Stomach smooth muscle (tissue), 2 donors: ENCODE measurements around the gene TAF3.

ENCODE experiments used
- H3K27ac ChIP-seq: one replicate; pipeline ENCODE4 v1.7.0; 2013; ENCODE audit warnings: mild to moderate bottlenecking, low read length, inconsistent platforms
- H3K27me3 ChIP-seq, 2 donors: one replicate each; pipeline ENCODE4 v1.7.0; 2013; ENCODE audit warnings: low read length in 2 of 2; ENCODE audit not compliant: insufficient read depth in 2 of 2, control insufficient read depth in 1 of 2
- H3K36me3 ChIP-seq, 2 donors: one replicate each; pipeline ENCODE4 v1.7.0; 2013; ENCODE audit warnings: low read length in 2 of 2; ENCODE audit not compliant: control insufficient read depth in 2 of 2, insufficient read depth in 2 of 2
- H3K4me1 ChIP-seq: one replicate; pipeline ENCODE4 v1.7.0; 2013; ENCODE audit warnings: low read length; ENCODE audit not compliant: control insufficient read depth, insufficient read depth
- H3K4me3 ChIP-seq, 2 donors: one replicate each; pipeline ENCODE4 v1.7.0; 2013; ENCODE audit warnings: low read length in 2 of 2
- H3K9ac ChIP-seq, 2 donors: one replicate each; pipeline ENCODE4 v1.7.0; 2013; ENCODE audit warnings: low read length in 2 of 2, mild to moderate bottlenecking in 1 of 2
- H3K9me3 ChIP-seq, 2 donors: one replicate each; pipeline ENCODE4 v1.7.0; 2013; ENCODE audit warnings: low read length in 2 of 2; ENCODE audit not compliant: control insufficient read depth in 2 of 2
- donor health status: healthy.
- donor health status: Pancreatic carcinoma.

TAF3 gene

DNA sequence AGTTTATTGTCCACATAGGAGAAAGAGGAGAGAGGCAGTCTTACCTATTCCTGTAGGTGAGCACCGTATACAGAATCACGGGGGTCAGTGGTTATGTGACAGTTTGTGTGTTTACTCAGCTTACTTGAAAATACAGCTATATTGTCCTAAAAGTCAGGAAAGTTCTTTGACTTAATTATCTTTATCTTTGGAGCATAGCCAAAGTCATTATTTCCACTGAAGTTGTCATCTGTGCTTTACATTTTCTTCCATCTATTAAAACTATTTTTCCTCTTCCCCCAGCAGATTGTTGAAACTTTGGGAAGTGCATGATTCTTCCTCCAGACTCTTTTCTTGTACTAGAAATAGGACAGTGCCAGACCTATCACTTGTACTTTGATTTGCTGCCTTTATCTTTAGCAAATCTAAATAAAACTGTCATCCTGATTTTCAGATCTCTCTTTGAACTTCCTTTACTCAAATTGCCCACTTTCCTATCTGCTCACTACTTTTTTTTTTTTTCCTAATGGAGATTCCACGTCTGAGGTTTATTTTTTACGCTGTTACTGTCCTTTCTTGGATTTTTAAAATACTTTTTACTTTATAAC lies 58.3 kb downstream of the TAF3 start:
- Histone ChIP-seq H3K27me3 (no peaks in the 10 kb centered on the region), H3K9me3 (no peaks in the 10 kb centered on the region), H3K27ac (no peak overlapping the region), H3K4me3 (no peak overlapping the region), H3K36me3 (no peaks in the 10 kb centered on the region), H3K9ac (no peak overlapping the region), H3K4me1 (no peaks in the 10 kb centered on the region)

DNA sequence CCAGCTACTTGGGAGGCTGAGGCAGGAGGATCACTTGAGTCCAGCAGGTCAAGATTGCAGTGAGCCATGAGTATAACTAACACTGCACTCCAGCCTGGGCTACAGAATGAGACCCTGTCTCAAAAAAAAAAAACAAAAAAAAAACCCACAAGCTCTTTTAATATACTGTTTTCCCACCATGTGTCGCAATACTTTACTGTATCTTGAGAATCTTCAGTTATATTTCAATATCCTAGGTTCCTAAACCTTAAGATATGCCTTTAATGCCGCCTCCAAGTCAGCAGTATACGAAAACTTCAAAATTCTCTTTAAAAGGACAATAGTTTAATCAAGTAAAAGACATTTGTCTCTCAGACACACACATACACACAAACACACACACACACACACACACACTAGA lies 62.8 kb downstream of the TAF3 start:
- H3K27ac ChIP-seq = no peak overlapping the region

DNA sequence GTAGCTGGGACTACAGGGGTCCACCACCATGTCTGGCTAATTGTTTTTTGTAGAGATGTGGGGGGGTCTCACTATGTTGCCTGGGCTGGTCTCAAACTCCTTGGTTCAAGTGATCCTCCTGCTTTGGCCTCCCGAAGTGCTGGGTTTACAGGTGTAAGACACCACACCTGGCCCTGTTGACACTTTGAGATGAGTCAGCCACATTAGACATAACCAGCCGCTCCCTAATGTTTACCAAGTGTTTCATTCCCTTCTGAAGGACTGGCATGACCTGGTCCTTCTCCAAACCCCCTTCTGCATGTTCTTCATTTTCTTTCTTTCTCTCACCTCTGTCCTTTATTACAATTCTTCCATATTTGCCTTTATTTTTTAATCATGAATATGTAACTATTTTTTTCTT lies 67.8 kb downstream of the TAF3 start:
- no peak overlapping the region for H3K4me3 ChIP-seq
- no peaks in the 10 kb centered on the region for H3K9me3 ChIP-seq
- H3K4me1 ChIP-seq = no peaks in the 10 kb centered on the region

More for the DNA sequence above, 62.8 kb downstream of the TAF3 start:
- Histone ChIP-seq H3K36me3 (no peaks in the 10 kb centered on the region), H3K4me1 (no peaks in the 10 kb centered on the region), H3K9ac (no peak overlapping the region), H3K27me3 (no peaks in the 10 kb centered on the region), H3K4me3 (no peak overlapping the region), H3K9me3 (no peaks in the 10 kb centered on the region)

DNA sequence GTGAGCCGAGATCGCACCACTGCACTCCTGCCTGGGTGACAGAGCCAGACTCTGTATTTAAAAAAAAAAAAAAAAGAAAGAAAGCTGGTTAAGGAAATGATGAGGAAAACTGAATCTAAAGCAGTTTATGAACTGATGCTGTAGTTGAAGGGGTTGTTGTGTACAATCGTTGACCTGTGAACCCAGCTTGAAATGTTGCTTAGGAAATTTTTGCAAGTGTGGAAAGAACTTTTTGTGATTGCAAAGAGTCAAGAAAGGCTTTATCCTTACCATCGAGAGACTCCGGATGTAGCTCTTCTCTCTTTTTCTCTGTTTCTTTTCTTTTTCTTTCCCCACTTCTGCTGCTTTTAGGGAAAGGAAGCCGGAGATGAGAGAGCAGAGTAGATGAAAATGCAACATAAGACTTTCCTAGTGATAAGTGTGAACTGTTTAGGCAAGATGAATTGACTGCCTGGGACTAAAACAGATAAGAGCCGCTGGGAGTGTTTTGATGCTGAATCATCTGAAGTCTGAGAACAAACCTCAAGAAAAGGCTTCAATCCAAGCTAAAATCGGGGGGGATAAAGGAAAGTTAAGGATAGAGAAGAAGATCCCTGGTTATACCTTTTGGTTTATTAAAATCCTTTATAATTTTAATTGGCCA lies 69.0 kb downstream of the TAF3 start:
- no peaks in the 10 kb centered on the region for H3K36me3 ChIP-seq
- H3K9ac ChIP-seq = no peak overlapping the region
- no peak overlapping the region for H3K27ac ChIP-seq
- no peak overlapping the region for H3K4me3 ChIP-seq
- no peaks in the 10 kb centered on the region for H3K27me3 ChIP-seq
- H3K4me1 ChIP-seq = no peaks in the 10 kb centered on the region
- H3K9me3 ChIP-seq = no peaks in the 10 kb centered on the region

More for the DNA sequence above, 67.8 kb downstream of the TAF3 start:
- H3K9ac ChIP-seq = no peak overlapping the region
- H3K27me3 ChIP-seq = no peaks in the 10 kb centered on the region
- no peak overlapping the region for H3K27ac ChIP-seq
- no peaks in the 10 kb centered on the region for H3K36me3 ChIP-seq

DNA sequence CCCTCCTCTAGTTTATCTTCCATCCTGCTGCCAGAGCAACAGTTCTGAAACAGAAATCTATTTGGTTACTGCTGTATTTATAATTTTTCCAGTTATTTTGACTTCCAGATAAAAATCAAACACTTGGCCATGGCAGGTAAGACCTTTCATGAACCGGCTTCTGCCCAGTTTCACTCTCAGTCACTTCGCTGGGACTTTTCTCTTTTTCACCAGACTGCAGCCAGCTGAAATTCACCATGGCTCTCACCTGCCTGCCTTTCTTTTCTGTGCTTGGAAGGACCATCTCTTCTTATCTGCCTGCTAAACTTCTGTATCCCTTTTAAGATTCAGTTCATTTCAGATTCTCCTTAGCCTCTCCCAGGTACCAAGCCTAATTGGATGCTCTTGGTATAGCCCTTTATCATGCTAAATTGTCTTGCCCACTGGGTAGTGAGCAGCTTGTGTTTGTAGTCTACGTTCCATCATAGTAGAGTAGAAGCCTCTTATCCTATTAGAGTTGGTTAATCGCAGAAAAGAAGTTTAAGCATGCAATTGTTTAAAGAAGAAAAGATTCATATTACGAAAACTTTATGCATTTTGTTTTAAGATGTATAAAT lies 71.7 kb downstream of the TAF3 start:
- H3K4me3 ChIP-seq = no peak overlapping the region
- H3K27ac ChIP-seq = no peak overlapping the region
- H3K27me3 ChIP-seq = no peaks in the 10 kb centered on the region
- no peaks in the 10 kb centered on the region for H3K36me3 ChIP-seq
- no peak overlapping the region for H3K9ac ChIP-seq
- no peaks in the 10 kb centered on the region for H3K4me1 ChIP-seq
- H3K9me3 ChIP-seq = no peaks in the 10 kb centered on the region

DNA sequence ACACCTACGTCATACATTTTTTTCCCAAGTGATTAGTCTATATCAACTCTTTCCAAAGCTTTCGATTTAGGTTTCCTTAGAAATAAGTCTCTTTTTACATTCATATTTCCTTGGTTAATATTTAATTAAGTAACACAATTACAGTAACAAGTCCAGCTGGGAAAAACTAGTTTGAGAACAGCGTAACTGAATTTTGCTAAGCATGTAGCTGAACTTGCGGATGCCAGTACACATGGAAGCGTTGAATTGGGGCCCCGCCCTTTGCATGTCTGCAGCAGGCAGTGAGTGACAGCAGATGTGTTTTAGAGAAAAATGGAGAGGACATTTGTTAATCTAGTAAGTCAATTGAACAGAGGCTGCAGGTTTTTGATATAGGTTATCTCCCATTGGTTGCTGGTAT lies 72.5 kb downstream of the TAF3 start:
- Histone ChIP-seq H3K9ac (no peak overlapping the region), H3K4me3 (no peak overlapping the region)

DNA sequence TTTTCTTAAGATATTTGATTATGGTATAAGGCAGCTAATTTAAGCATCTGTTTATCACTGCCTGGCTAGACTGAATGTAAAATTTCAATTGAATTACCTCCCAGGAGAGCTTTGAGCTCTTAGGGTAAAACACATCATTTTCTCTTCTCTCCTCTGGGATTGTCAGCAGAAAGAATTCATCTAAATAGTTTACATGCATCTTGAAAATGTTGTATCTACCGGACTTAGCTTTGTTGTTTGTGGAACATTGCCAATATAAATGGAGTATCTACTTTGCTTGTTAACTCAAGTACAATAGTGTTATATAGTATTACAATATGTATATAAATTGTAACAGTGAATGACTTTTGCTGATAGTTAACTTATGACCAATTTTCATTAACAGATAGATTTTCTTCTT lies 73.3 kb downstream of the TAF3 start:
- Histone ChIP-seq H3K36me3 (peaks cover 0 to 3% of the 10 kb centered on the region in 2 donors), H3K9me3 (no peaks in the 10 kb centered on the region), H3K4me1 (no peaks in the 10 kb centered on the region), H3K27ac (no peak overlapping the region), H3K4me3 (no peak overlapping the region), H3K27me3 (no peaks in the 10 kb centered on the region), H3K9ac (no peak overlapping the region)

More for the DNA sequence above, 72.5 kb downstream of the TAF3 start:
- no peak overlapping the region for H3K27ac ChIP-seq
- H3K27me3 ChIP-seq = no peaks in the 10 kb centered on the region
- H3K4me1 ChIP-seq = no peaks in the 10 kb centered on the region
- H3K36me3 ChIP-seq = no peaks in the 10 kb centered on the region
- H3K9me3 ChIP-seq = no peaks in the 10 kb centered on the region

DNA sequence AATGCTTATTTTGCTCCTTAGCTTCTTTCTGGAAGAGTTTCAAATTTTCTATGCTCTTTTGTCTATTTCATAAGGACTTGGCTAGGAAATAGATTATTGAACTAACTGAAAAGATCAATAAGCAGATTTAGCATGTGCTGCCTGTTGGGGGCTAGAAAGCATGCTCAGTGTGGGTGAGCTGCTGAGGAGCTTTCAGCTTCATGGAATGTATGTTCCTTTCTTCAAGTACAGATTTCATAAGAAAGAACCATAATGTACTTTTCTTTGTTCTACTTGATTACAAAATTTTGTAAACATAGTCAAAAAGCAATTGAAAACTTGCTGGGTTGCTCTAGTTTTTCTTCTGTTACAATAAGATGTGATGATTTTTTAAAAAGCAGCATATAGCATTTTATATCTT lies 73.8 kb downstream of the TAF3 start:
- H3K4me3 ChIP-seq = no peak overlapping the region
- peaks cover 3% of the 10 kb centered on the region in 2 donors for H3K36me3 ChIP-seq
- H3K9ac ChIP-seq = no peak overlapping the region
- no peaks in the 10 kb centered on the region for H3K27me3 ChIP-seq
- H3K9me3 ChIP-seq = no peaks in the 10 kb centered on the region
- H3K4me1 ChIP-seq = no peaks in the 10 kb centered on the region
- H3K27ac ChIP-seq = no peak overlapping the region

DNA sequence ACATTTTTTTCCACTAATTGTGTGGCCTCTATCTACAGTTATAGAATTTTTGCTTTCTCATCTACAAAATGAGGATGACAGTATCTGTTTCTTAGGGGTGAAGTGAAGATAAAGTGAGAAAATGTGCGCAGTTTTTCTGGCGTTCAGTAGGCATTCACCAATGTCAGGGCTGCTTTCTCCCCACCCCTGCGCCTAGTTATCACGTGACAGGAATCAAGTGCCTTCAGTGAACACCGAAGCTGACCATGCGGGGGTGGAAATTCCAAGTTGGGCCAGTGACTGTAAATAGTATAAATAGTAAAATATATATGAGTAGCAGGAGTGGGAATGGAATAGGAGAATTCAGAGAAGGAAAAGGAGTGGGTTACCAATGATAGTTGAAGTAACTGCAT lies 77.4 kb downstream of the TAF3 start:
- Histone ChIP-seq H3K36me3 (peaks cover 3% of the 10 kb centered on the region in 2 donors), H3K27me3 (no peaks in the 10 kb centered on the region), H3K4me1 (no peaks in the 10 kb centered on the region), H3K27ac (no peak overlapping the region), H3K4me3 (no peak overlapping the region), H3K9ac (no peak overlapping the region), H3K9me3 (no peaks in the 10 kb centered on the region)

DNA sequence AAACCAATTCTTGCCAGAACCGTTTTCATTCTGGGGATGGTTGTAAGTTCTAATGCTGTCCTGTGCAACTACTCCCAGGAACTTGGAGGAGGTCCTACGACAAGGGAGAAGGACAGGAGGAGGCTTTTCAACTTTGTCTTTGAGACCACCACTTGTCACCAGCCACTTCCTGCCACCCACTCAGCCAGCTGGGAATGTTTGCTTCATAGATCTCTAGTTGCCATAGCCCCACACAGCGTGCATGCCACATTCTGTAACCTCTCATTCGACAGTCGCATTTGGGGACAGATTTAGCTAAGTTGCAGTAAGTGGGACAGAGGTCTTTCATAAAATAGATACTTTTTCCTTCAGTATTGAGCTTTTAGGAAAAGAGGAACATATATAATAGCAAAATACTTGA lies 78.0 kb downstream of the TAF3 start:
- Histone ChIP-seq H3K36me3 (peaks cover 3% of the 10 kb centered on the region in 2 donors), H3K27me3 (no peaks in the 10 kb centered on the region), H3K4me1 (no peaks in the 10 kb centered on the region), H3K9me3 (no peaks in the 10 kb centered on the region), H3K4me3 (no peak overlapping the region), H3K27ac (no peak overlapping the region), H3K9ac (no peak overlapping the region)

DNA sequence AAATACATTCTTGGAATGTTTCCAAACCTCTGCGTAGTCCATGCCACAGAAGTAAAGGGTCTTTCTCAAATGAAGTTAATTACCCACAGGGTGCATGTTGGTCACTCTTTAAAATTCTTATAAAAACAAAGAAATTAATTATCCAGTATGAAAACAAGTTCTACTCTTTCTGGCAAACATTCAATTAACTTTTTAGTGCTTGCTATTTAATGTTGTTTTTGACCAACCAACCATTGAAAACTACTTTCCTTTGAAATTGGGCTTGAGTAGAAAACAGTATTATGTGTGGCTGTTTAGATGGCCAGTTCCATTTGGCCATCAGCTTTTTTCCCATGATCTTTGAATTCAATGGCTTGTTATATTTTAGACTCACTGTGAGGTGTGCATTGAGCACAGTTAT lies 83.0 kb downstream of the TAF3 start:
- Histone ChIP-seq H3K27ac (no peak overlapping the region), H3K27me3 (no peaks in the 10 kb centered on the region), H3K4me1 (no peaks in the 10 kb centered on the region), H3K4me3 (no peak overlapping the region), H3K9me3 (no peaks in the 10 kb centered on the region), H3K9ac (no peak overlapping the region), H3K36me3 (peaks cover 3% of the 10 kb centered on the region in 2 donors)
